ENCODE results near the gene SERPINB13.
A peak's percentile ranks its signal among the peaks of the same experiment; 100 is the strongest.

Gene SERPINB13

GRCh38 chr18:63586966-63587365 lies at the start of gene SERPINB13:
TSS of gene SERPINB13 (plus strand) at chr18:63587343. CDS start at chr18:63588668, 1,325 bp downstream.
- no peak for DNase-seq

DNA sequence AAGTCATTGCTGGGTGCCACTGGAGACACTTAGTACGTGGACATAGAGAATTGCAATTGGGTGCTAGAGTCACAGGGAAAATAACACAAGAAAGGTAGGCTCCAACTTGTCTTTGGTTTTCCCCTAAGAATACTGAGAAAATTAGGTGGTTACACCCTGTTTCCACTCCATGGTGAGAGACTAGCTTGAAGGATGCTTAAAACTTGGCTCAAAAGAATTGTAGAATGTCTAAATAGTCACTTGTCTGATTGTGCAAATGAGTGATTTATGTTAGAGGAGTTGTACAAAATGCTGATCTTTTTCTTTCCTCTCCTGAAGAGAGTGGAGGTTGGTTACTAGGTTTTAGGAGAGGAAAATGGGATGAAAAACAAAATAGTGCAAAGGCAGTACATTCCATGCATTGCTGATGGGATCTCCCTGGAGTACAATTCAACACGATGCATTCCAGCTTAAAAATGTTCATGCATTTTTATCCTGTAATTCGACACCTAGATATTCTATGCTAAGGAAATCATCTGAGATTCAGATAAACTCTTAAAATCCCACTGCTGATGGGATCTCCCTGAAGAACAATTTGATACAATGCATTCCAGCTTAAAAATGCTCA lies 47.1 kb upstream of the SERPINB13 start:
- DNase-seq = no peak

GRCh38 chr18:63542069-63542468 lies 45.1 kb upstream of the SERPINB13 start, which contains the start of gene SERPINB12:
TSS of gene SERPINB12 (plus strand) at chr18:63542369. CDS start at chr18:63556160, 13,791 bp downstream.
- no peak for DNase-seq

DNA sequence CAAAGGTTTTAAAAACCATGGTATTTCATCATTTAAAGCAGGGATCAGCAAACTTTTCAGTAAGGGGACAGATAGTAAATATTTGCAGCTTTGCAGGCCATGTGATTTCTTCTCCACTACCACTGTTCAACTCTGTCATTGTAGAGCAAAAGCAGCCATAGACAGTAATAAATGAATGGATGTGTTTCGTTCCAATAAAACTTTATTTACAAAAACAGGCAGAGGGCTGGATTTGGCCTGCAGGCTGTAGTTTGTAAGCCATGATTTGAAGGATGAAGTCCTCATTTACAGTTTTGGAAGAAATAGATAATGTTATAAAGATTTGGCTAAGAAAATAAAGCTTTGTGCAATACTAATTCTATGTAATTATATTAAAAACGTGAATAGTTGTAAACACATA lies 43.1 kb upstream of the SERPINB13 start:
- DNase-seq = no peak

- DNase-seq = no peak
Observed at GRCh38 chr18:63545000-63545399, 42.1 kb upstream of the SERPINB13 start.

GRCh38 chr18:63550068-63550467 lies 37.1 kb upstream of the SERPINB13 start:
- no peak for DNase-seq

DNA sequence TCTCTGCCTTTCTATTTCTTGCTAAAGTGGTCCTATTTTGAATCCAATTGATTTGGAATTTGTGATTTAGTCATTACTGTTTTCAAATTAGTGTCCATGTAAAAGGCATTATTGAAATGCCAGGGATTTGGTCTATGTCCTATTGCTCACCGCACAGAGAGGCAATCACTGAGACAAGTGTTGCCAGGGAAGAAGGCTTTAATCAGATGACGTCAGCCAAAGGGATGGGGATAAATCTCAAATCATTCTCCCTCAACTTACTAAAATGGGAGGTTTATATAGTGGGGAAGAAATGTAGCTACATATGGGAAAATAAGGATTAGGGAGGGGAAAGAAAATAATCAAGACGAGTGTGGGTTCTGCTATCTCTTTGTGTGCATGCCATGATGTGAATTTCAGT lies 35.4 kb upstream of the SERPINB13 start:
- DNase-seq = no peak

- no peak for DNase-seq
Observed at GRCh38 chr18:63552581-63552980, 34.6 kb upstream of the SERPINB13 start.

- no peak for DNase-seq
Observed at GRCh38 chr18:63553081-63553480, 34.1 kb upstream of the SERPINB13 start.

- DNase-seq = no peak
Observed at GRCh38 chr18:63559567-63560491, 27.3 kb upstream of the SERPINB13 start.

GRCh38 chr18:63562284-63562683 lies 24.9 kb upstream of the SERPINB13 start:
- DNase-seq = no peak

DNA sequence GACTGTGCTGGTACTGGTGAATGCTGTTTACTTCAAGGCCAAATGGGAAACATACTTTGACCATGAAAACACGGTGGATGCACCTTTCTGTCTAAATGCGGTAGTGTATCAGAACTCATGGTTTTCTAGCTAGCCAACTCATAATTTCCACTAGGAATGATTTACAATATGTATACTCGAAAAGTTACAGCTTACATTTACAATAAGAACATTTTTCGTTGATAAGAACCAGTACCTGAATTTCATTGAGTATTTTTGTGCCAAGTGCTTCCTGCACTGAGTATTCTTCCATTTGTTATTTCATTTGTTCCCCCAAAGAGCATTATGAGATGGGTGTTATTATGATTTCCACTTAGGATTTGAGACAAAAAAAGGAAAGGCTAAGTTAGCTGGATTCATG lies 23.1 kb upstream of the SERPINB13 start:
- no peak for DNase-seq

GRCh38 chr18:63564561-63564960 lies 22.6 kb upstream of the SERPINB13 start:
- no peak for DNase-seq

DNA sequence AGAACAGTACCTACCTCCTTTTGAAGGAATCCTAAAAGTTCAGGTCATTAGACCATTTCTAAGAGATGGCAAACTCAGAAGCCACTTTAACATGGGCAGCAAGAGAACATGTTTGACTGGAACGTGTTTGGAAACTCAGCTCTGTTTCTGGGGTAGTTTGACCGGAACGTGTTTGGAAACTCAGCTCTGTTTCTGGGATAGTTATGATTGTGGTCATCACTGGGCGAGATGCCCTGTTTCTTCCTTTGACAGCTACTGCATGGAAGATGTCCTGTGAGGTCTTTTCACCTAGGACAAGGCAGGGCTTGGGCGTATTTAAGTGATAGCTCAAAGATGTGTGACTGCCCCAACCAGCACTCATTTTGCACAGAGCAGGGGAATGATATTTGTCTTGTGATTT lies 19.9 kb upstream of the SERPINB13 start:
- no peak for DNase-seq

GRCh38 chr18:63567825-63568224 lies 19.3 kb upstream of the SERPINB13 start:
- DNase-seq = no peak

GRCh38 chr18:63570721-63571120 lies 16.4 kb upstream of the SERPINB13 start:
- no peak for DNase-seq

DNA sequence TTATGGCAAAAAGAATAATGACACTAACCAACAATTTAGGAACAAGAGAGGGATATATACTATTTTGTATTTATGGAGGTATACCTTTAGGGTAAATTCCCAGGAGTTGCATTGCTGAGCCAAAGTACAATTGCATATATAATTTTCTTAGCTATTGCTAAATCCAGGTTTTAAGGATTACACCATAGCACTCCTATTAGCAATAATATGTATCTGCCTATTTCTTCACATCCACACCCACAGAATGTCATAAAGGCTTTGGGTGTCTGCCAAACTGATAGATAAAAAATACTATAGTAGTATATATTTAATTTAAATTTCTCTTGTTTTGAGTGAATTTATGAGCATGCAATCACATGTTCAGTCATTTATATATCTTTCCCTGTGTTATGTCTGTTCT lies 11.5 kb upstream of the SERPINB13 start:
- no peak for DNase-seq

- peak in 1 of 2 donors; percentile 5 for DNase-seq
Observed at GRCh38 chr18:63578357-63578958, 8.7 kb upstream of the SERPINB13 start.

DNA sequence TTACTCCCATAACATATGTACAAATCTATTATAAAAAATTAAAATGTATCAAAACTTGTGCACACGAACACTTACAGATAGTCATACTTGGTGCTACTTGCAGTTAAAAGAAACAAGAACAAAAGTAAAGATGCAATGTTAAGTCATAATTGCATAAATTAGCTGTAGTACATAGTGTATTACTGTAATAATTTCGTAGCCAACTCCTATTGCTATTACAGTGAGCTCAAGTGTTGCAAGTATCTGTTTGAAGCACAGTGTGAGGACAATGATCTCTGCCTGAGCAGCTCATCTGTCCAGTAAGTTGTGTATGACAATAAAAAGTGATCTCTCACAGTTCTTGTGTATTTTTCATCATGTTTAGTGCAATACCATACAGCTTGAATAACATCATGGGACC lies 7.5 kb upstream of the SERPINB13 start:
- no peak for DNase-seq

DNA sequence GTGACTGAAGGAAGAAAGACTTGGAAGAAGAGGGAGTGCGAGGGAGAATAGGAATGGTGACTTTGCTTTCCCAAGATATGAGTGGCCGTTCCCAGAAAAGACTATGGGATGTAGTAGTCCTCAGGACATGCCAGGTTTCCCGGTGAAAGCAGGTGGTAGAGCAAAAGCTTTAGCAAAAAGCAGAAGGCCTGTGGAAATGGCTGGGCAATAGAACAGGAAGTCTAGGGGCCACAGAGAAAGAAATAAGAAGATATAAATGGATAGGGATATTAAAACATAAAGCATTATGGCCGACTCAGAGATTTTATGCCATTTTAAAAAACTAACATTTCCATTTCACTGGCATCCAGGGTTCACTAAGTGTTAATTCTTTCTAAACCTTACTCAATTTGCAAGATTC lies 1.2 kb upstream of the SERPINB13 start:
- DNase-seq = no peak

GRCh38 chr18:63586431-63586830 lies 712 bp upstream of the SERPINB13 start:
- DNase-seq = no peak

DNA sequence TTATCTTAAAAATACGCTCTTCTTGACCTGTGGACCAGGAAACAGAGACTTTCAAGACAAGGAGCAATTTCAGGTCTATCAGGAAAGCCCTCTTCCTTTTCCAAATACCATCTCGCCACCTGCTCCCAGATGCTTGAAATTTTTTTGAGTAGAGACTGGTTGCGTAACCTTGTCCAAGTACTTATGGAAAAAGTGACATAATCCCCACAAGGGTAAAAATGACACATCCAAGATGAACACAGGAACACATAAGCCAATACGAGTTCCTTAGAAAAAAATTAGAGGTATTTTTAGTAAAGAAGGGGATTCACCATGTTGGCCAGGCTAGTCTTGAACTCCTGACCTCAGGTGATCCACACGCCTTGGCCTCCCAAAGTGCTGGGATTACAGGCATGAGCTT lies 1.8 kb downstream of the SERPINB13 start:
- DNase-seq = no peak

DNA sequence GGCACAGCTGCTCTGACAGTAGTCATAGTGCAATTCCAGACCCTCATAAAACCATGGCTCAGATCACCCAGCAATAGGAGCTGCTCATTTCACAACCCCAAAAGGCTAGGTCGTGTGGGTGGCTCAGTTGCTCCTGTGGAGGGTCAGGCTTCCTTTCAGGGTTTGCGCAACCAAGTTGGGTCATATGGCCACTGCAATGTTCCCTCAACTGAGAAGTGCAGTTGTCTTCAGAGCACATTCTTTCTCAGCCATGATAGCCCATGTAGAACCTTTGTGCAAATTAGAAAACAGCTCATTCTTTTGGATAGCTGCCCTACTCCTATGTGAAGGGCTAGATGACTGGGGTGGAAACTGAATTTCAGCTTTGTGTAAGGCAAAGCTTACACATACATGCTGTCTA lies 3.2 kb downstream of the SERPINB13 start:
- DNase-seq = no peak

All from CD4-positive, alpha-beta T cell treated with Interferon alpha-2 for 1 hour (primary cell).